Measurements from ENCODE around the gene PHF11.

PHF11 gene

GRCh38 chr13:49527123-49527522 lies 31.4 kb downstream of the PHF11 start:
- DNase-seq (ENCODE audit: low spot score in 2 of 2) (no peak), ATAC-seq (no peak)
- H3K36me3 Mint-ChIP-seq, result peaks cover 73% of the 10 kb centered on the region
- no peaks in the 10 kb centered on the region for H3K4me1 Mint-ChIP-seq
- no peaks in the 10 kb centered on the region for H3K9me3 Mint-ChIP-seq
- no peak overlapping the region for H3K27ac Mint-ChIP-seq
- no peak overlapping the region for H3K4me3 Mint-ChIP-seq

GRCh38 chr13:49528161-49528560 lies 32.4 kb downstream of the PHF11 start:
- ATAC-seq (no peak), DNase-seq (ENCODE audit: low spot score in 2 of 2) (no peak)
- peaks cover 63% of the 10 kb centered on the region for H3K36me3 Mint-ChIP-seq
- H3K9me3 Mint-ChIP-seq, result no peaks in the 10 kb centered on the region
- no peak overlapping the region for H3K4me3 Mint-ChIP-seq
- peak overlapping the region; percentile 60 for H3K27ac Mint-ChIP-seq
- H3K4me1 Mint-ChIP-seq, result no peaks in the 10 kb centered on the region

GRCh38 chr13:49530457-49530856 lies 34.7 kb downstream of the PHF11 start:
- Mint-ChIP-seq H3K36me3 (peaks cover 53% of the 10 kb centered on the region), H3K9me3 (no peaks in the 10 kb centered on the region), H3K4me1 (no peaks in the 10 kb centered on the region), H3K4me3 (no peak overlapping the region), H3K27ac (peak overlapping the region; percentile 60)
- DNase-seq (ENCODE audit: low spot score in 2 of 2), result no peak
- no peak for ATAC-seq

- Mint-ChIP-seq H3K4me3 (no peak overlapping the region), H3K27ac (no peak overlapping the region), H3K9me3 (no peaks in the 10 kb centered on the region), H3K36me3 (peaks cover 32% of the 10 kb centered on the region), H3K4me1 (no peaks in the 10 kb centered on the region)
- no peak for DNase-seq (ENCODE audit: low spot score in 2 of 2)
- no peak for ATAC-seq
Measured at GRCh38 chr13:49532593-49532992, 36.8 kb downstream of the PHF11 start.

GRCh38 chr13:49533011-49533410 lies 37.3 kb downstream of the PHF11 start:
- DNase-seq (ENCODE audit: low spot score in 2 of 2) (no peak), ATAC-seq (no peak)
- no peak overlapping the region for H3K4me3 Mint-ChIP-seq
- peaks cover 28% of the 10 kb centered on the region for H3K36me3 Mint-ChIP-seq
- no peaks in the 10 kb centered on the region for H3K4me1 Mint-ChIP-seq
- H3K9me3 Mint-ChIP-seq, result no peaks in the 10 kb centered on the region
- H3K27ac Mint-ChIP-seq, result no peak overlapping the region

- ATAC-seq (no peak), DNase-seq (ENCODE audit: low spot score in 2 of 2) (no peak)
- Mint-ChIP-seq H3K27ac (peak overlapping the region; percentile 20), H3K36me3 (peaks cover 23% of the 10 kb centered on the region), H3K4me1 (no peaks in the 10 kb centered on the region), H3K9me3 (no peaks in the 10 kb centered on the region), H3K4me3 (no peak overlapping the region)
Measured at GRCh38 chr13:49533591-49534269, 38.0 kb downstream of the PHF11 start.

GRCh38 chr13:49536144-49536873 lies 40.6 kb downstream of the PHF11 start:
- ATAC-seq (no peak), DNase-seq (ENCODE audit: low spot score in 2 of 2) (no peak)
- H3K4me1 Mint-ChIP-seq, result no peaks in the 10 kb centered on the region
- H3K4me3 Mint-ChIP-seq, result no peak overlapping the region
- peaks cover 33% of the 10 kb centered on the region for H3K36me3 Mint-ChIP-seq
- no peaks in the 10 kb centered on the region for H3K9me3 Mint-ChIP-seq
- H3K27ac Mint-ChIP-seq, result no peak overlapping the region

GRCh38 chr13:49538404-49538803 lies 42.7 kb downstream of the PHF11 start:
- peaks cover 46% of the 10 kb centered on the region for H3K36me3 Mint-ChIP-seq
- no peaks in the 10 kb centered on the region for H3K9me3 Mint-ChIP-seq
- peak overlapping the region; percentile 52 for H3K27ac Mint-ChIP-seq
- DNase-seq (ENCODE audit: low spot score in 2 of 2) (no peak), ATAC-seq (no peak)
- no peaks in the 10 kb centered on the region for H3K4me1 Mint-ChIP-seq
- H3K4me3 Mint-ChIP-seq, result no peak overlapping the region

GRCh38 chr13:49539313-49539712 lies 43.6 kb downstream of the PHF11 start:
- no peaks in the 10 kb centered on the region for H3K9me3 Mint-ChIP-seq
- DNase-seq (ENCODE audit: low spot score in 2 of 2) (no peak), ATAC-seq (no peak)
- H3K4me3 Mint-ChIP-seq, result no peak overlapping the region
- H3K27ac Mint-ChIP-seq, result no peak overlapping the region
- H3K4me1 Mint-ChIP-seq, result no peaks in the 10 kb centered on the region
- peaks cover 46% of the 10 kb centered on the region for H3K36me3 Mint-ChIP-seq

GRCh38 chr13:49539746-49540145 lies 44.0 kb downstream of the PHF11 start:
- Mint-ChIP-seq H3K27ac (no peak overlapping the region), H3K36me3 (peaks cover 51% of the 10 kb centered on the region), H3K4me1 (no peaks in the 10 kb centered on the region), H3K4me3 (no peak overlapping the region), H3K9me3 (no peaks in the 10 kb centered on the region)
- DNase-seq (ENCODE audit: low spot score in 2 of 2) (no peak), ATAC-seq (no peak)

- Mint-ChIP-seq H3K4me3 (no peak overlapping the region), H3K4me1 (no peaks in the 10 kb centered on the region), H3K27ac (no peak overlapping the region), H3K9me3 (no peaks in the 10 kb centered on the region), H3K36me3 (peaks cover 51% of the 10 kb centered on the region)
- DNase-seq (ENCODE audit: low spot score in 2 of 2), result no peak
- ATAC-seq, result no peak
Measured at GRCh38 chr13:49540552-49540951, 44.8 kb downstream of the PHF11 start.

GRCh38 chr13:49543656-49544055 lies 47.9 kb downstream of the PHF11 start:
- ATAC-seq (no peak), DNase-seq (ENCODE audit: low spot score in 2 of 2) (no peak)
- peaks cover 74% of the 10 kb centered on the region for H3K36me3 Mint-ChIP-seq
- H3K4me3 Mint-ChIP-seq, result no peak overlapping the region
- H3K4me1 Mint-ChIP-seq, result no peaks in the 10 kb centered on the region
- H3K9me3 Mint-ChIP-seq, result no peaks in the 10 kb centered on the region
- H3K27ac Mint-ChIP-seq, result no peak overlapping the region

- H3K27ac Mint-ChIP-seq, result no peak overlapping the region
- H3K36me3 Mint-ChIP-seq, result peaks cover 76% of the 10 kb centered on the region
- no peaks in the 10 kb centered on the region for H3K9me3 Mint-ChIP-seq
- no peak overlapping the region for H3K4me3 Mint-ChIP-seq
- DNase-seq (ENCODE audit: low spot score in 2 of 2), result no peak
- ATAC-seq, result no peak
- H3K4me1 Mint-ChIP-seq, result no peaks in the 10 kb centered on the region
Measured at GRCh38 chr13:49545661-49546060, 49.9 kb downstream of the PHF11 start.

GRCh38 chr13:49546561-49546960 lies 50.8 kb downstream of the PHF11 start:
- peaks cover 76% of the 10 kb centered on the region for H3K36me3 Mint-ChIP-seq
- no peaks in the 10 kb centered on the region for H3K9me3 Mint-ChIP-seq
- H3K27ac Mint-ChIP-seq, result no peak overlapping the region
- H3K4me3 Mint-ChIP-seq, result no peak overlapping the region
- DNase-seq (ENCODE audit: low spot score in 2 of 2) (no peak), ATAC-seq (no peak)
- no peaks in the 10 kb centered on the region for H3K4me1 Mint-ChIP-seq

- DNase-seq (ENCODE audit: low spot score in 2 of 2), result no peak
- no peaks in the 10 kb centered on the region for H3K9me3 Mint-ChIP-seq
- H3K27ac Mint-ChIP-seq, result no peak overlapping the region
- no peaks in the 10 kb centered on the region for H3K4me1 Mint-ChIP-seq
- H3K36me3 Mint-ChIP-seq, result peaks cover 71% of the 10 kb centered on the region
- H3K4me3 Mint-ChIP-seq, result no peak overlapping the region
- no peak for ATAC-seq
Measured at GRCh38 chr13:49549289-49549688, 53.5 kb downstream of the PHF11 start.

GRCh38 chr13:49550942-49551644 lies 55.3 kb downstream of the PHF11 start:
- no peak overlapping the region for H3K27ac Mint-ChIP-seq
- H3K4me3 Mint-ChIP-seq, result no peak overlapping the region
- H3K9me3 Mint-ChIP-seq, result no peaks in the 10 kb centered on the region
- peaks cover 62% of the 10 kb centered on the region for H3K36me3 Mint-ChIP-seq
- DNase-seq (ENCODE audit: low spot score in 2 of 2) (no peak), ATAC-seq (no peak)
- H3K4me1 Mint-ChIP-seq, result no peaks in the 10 kb centered on the region
